ENCODE data around the gene EMC1.
"Not testable (repeated sequence)": the region's sequence is repeated elsewhere in the genome, so short reads cannot be mapped to it uniquely, and the experiment has no call there.

The EMC1 gene

DNA sequence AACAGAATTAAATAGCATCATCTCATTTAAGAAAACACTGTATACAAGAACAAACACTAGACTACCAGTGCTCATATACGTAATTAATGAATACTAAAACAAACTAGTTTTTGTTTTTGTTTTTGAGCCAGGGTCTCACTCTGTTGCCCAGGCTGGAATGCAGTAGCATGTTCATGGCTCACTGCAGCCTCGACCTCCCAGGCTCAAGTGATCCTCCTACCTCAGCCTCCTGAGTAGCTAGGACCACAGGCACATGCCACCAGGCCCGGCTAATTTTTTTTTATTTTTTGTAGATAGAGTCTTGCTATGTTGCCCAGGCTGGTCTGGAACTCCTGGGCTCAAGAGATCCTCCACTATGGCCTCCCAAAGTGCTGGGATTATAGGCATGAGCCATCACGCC is 34.7 kb downstream of the EMC1 start:
- not testable (repeated sequence) for DNase-seq (ENCODE audit: low spot score)

DNA sequence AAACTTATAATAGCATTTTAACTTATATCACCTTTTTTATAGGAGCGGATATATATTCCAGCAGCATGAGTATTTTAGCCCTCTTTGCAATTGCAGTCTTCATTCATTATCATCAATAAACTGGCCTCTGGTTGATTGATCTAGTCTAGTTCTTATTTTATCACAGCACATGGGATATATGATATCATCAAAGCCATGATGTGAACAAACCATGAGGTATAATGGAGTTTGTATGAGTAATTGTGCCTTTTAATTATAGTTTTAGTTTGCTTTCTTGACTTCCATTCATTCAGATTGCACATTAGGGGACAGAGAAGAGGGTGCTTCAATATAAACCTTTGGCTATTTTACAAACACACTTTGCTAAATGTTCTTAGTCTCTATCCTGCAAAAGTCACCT is 37.7 kb downstream of the EMC1 start:
- DNase-seq (ENCODE audit: low spot score), result no peak

DNA sequence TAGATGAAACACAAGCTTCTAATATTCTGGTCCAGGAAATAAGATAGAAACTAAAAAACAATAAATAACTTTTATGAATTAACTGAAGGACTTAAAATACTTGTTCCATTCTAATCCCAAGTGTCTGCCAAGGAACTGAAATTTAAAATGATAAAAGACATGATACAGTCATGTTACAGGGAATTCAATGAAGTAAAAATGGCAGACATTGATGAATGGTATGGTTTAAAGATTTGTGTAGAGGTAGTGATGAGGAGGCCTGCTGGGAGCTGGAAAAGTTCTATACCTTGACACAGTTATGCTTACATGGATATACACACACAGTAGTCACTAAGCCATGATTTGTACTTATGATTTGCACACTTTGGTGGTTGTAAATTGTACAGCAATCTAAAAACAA is 39.2 kb downstream of the EMC1 start:
- DNase-seq (ENCODE audit: low spot score), result no peak

DNA sequence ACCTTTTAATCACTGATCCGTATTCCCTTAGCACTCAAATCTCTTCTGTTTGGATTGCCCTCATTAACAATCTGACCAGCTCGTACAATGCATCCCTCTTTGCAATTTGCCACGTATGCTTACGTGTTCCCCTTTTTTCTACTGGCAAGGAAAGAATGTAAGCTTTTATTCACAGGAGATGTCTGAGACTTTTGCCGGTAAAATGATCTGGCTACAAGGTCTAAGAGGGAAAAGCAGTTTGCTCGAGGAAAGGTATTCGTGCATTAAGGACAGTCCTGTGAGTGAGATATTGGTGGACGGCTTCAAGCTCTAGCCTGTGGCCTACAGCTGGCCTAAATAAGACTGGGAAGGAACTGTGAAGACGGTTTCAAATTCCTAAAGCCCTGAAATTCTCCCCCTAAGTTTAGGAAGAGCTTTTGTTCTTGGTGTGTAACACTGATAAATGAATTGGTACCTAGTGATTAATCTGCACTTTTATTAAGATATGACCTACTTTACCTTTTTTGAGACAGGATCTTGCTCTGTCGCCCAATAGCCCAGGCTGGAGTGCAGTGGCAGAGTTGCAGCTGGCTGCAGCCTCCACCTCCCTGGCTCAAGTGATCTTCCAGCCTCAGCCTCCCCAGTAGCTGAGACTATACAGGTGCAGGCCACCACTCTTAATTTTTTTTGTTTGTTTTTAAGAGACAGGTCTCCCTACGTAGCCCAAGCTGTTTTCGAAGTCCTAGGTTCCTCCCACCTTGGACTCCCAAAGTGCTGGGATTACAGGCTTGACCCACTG is 40.4 kb downstream of the EMC1 start:
- DNase-seq (ENCODE audit: low spot score), result no peak

DNA sequence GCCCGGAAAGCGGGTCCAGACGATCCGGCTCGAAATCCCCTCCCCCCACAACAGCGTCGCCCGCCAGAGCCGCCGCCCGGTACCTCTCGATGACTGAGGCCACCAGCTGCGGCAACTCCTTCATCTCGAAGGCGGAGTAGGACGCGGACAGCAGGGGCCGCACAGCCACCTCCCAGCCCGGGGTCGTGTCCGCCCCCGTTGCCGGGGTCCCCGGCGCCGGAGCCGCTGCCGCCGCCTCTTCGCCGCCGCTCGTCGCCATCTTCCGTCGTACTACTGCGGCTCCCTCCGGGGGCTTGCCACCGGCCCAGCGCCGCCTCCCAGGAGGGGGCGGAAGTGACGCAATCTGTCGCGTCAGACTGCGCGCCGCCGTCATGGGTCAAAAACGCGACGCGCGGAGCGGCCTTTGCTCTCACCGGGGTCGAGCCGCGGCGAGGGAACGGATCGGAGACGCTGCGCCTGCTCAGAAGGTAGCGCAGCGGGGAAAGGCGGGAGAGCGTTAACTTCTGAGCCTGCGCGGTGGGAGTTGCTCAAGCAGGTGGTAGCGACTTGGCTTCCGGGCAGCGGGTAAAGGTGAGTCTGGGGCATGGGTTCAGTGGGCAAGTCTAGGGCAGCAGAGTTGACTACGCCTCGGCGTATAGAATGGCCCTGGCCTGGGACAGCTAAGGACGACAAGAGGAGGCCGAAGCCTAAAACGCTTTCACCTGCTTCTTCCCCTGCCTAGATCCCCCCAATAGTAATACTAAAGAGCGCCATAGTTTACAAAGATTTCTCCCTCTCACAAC is 41.1 kb downstream of the EMC1 start, which contains the start of gene UBR4:
UBR4 (minus strand) TSS at position 277 of the 782 bp plus-strand sequence; CDS start at position 259, 18 bp downstream.
- DNase-seq (ENCODE audit: low spot score), result peak; percentile 96

DNA sequence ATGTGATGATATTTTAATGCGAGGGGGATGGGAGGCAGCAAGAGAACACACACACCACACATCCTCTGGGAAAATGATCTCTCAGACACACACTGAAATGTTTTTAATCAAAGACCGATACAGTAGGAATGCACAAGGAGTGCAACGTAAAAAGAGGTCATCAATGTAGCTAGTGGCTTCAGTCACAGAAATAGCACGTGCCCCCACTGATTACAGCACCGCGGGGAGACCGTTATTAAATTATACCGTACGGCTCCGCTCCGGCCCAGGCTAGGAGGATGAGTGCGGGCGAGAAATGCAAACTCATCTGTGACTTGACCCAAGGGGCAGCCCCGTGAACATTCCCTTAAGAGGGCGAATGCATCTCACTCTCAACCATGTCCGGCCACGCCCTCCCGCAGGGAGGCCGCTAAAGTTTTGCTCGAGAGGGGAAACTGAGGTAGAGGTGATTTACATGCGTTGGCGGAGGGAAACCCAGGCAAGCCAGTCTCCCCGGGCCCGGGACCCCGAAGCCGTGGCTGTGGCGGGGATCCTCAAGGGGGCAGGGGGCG is 41.8 kb downstream of the EMC1 start:
- DNase-seq (ENCODE audit: low spot score), result peak; percentile 19

DNA sequence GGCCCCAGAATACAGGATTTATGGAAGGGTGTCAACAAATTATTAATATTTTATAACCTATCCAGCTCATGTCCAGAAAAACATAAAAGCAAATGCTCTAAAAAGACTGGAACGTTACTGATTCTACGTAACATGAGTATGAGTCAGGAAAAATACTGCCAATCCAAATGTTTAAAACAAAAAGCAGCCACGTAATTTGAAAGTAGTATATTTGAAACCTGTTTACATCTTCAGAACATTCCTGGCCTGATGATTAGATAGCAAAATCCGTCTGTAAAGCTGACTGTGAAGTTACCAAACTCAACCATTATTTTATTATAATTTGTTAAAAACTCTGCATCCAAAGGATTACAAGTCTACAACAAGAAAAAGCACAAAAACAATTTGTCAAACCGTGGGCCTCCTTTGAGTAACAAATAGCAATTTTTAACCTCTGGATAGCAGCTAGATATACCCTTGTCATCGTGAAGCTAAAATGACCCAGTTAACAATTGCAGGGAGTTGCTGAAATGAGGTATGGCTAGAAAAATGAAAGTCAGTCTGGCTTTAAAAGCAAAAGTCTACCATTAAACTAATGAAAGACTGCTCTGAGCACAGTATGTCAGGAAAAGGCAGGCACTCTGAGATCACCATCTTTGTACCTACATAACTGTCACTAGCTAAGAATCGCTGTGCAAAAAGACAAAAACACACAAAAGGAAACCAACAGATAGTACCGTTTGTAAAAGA is 42.5 kb downstream of the EMC1 start:
- DNase-seq (ENCODE audit: low spot score), result no peak

DNA sequence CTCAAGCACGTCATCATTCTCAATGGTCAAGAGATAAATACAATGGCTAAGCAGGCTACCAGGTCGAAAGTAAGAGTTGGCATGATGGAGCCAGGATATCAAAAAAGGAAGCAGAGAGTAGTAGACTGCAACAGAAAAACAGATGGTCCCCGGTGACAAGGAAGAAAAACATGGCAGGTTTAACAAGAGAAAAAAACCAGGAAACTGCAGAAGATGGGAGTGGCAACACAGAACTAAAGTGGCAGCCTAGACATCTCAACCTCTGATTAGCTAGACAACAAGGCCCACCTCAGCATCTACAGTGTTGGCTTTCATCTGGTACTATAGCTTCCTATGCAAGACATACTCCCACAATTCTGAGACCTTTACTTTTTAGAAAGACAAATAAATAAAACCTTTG is 44.4 kb downstream of the EMC1 start:
- no peak for DNase-seq (ENCODE audit: low spot score)

DNA sequence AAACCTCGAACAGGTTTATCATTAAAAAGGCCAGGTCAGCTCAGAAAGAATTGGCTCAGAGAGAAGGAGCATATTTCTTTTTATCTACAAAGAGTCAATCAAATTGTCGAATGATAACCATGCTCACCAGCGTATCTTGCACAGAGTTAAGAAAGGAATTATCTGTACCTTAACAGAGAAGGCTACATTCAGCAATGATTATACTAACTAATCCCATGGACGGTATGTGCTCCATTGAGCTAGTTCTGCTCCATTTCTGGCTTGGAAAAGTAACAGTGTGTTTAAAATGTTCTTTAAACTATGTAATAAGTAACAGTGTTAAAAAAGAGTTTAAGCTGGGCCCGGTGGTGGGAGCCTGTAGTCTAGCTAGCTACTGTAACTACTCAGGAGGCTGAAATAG is 45.5 kb downstream of the EMC1 start:
- no peak for DNase-seq (ENCODE audit: low spot score)

DNA sequence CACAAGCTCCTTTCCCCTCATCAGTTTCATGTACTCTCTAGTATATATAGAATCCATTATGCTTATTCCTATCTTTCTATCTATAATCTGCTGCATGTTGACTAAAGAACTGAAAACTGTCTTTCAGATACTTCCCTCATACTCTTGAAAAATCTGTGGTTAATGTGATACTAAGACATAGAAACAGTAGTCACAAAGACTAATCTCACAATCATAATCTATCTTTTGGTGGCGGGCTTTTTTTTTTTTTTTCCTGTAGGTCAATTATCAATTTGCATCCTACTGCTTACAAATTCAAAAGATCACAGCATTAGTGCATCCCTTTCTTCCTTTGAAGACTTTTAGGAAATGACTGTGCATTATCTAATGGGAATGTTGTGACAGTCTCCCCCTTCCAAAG is 45.9 kb downstream of the EMC1 start:
- DNase-seq (ENCODE audit: low spot score), result no peak

DNA sequence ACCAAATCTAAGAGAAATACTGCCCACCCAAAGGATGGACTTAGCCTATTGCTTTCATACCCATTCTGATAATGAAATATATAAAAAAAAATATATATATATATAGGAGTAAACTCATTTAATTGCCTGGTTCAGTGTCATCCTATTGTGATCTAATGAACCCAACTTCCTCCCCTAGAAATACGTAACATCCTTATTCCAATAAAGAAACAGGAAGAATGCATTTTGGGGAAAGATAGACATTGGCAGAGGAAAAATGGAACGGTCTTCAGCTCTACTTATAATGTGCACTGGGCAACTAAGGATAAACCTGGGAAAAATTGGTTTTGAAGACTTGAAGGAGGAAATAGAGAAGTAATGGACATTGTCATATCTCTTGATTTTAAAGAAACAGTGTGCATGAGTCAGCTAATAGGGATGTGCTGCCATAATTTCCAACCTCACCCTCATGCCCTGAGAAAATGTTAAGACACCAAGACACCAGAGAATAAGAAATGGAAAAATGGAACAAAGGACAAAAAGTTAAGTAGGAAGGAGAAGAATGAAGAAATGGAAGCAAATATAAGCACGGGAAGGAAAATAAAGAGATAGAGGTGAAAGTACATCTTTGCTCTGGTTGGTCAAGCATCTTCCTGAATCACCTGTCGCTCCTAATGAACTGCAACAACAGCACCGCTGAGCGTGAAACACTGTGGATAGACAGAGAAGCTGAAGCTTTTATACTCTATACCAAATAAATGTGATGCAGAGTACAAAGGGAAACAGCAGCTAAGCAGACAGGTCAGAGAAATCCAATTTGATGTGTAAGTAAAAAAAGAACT is 46.7 kb downstream of the EMC1 start:
- no peak for DNase-seq (ENCODE audit: low spot score)

DNA sequence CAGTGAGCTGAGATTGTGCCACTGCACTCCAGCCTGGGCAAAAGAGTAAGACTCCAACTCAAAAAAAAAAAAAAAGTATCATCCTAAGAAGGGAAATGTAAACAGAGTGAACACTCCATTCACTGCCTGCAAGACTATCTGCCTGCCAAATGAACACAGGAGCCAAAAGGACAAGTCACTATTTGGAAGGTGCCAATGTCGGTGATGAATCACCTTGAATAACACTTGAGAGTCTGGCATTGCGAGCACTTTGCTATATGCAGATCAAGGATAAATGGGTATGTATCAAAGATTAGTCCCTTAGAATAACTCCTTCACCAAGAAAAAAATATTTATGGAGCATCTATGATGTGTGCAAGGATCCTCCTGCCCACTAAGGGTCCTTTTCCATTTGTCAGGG is 47.9 kb downstream of the EMC1 start:
- DNase-seq (ENCODE audit: low spot score), result no peak

DNA sequence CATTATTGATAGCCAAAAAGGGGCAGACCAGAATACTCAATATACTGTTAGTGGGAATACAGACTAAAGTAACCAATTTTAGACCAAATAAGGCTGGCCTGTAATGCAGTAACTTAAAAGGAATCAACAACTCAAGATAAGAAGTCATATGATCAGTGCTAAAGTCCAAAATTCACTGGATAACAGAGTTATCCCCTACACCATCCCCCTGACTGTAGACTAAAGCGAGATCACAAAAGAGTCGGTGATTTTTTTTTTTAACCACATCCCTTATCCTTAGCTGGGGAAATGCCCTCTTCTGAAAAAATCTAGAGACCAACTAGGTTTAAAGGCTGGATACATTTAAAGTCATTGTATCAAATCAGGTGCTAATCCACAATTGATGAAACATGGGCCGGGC is 48.9 kb downstream of the EMC1 start:
- DNase-seq (ENCODE audit: low spot score), result no peak

DNA sequence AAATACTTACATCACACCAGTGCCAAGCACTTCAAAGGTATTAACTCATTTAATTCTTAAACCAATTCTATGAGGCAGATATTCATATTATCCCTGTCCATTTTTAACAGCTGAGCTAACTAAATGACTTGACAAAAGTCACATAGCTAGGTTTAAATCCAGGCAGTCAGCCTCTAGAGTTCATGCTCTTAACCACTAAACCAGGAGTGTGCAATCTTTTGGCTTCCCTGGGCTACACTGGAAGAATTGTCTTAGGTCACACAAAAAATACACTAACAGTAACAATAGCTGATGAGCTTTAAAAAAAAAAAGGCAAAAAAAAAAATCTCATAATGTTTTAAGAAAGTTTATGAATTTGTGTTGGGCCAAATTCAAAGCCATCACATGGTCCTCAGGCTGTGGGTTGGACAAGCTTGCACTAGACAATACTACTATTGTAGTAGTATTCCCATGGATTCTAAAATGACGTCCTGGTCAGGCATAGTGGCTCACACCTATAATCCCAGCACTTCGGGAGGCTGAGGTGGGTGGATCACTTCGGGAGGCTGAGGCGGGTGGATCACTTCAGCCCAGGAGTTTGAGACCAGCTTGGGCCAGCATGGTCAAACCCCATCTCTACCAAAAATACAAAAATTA is 51.2 kb downstream of the EMC1 start:
- DNase-seq (ENCODE audit: low spot score), result no peak

DNA sequence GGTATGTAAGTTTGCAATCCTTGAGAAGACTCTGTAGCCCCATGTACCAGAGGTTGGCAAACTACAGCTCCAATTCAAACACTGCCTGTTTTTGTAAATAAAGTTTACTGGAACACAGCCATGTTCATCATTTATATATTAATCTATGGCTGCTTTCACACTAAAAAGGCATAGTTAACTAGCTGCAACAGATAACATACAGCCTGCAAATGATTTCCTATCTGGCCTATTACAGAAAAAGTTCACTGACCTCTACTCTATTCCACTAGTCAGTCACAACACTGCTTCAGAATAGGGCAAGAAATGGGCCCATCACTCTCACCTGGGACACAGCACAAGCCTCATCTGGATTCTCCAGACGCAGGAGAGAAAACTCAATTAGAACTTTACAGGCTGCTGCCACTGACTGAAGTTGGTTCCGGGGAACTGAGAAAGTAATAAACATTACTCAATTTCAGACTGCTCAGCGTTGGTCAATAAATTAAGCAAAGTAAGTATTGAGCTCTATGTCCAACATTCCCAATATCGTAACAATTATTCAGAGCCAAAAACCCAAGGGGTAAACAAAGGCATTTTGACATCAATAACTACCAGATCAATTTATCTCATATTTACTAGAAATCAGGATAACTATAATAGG is 51.9 kb downstream of the EMC1 start:
- DNase-seq (ENCODE audit: low spot score), result no peak

DNA sequence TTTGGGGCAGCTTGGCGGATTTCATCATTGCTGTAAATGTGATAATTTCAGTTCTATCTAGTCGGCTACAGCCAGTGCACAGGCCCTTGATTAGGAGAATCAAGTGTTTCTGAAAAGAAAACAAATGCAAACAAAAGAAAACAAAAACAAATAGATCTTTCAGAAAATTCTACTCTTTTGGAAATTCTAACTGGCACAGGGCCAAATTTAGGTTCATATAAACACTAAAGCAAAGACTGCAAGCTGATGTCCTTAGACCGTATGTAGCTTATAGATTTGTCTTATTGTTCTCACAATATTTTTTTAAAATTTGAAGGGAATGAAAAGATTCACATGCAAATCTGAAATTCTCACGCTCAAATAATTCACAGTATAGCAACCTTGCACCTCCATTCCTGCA is 52.5 kb downstream of the EMC1 start:
- DNase-seq (ENCODE audit: low spot score), result no peak

DNA sequence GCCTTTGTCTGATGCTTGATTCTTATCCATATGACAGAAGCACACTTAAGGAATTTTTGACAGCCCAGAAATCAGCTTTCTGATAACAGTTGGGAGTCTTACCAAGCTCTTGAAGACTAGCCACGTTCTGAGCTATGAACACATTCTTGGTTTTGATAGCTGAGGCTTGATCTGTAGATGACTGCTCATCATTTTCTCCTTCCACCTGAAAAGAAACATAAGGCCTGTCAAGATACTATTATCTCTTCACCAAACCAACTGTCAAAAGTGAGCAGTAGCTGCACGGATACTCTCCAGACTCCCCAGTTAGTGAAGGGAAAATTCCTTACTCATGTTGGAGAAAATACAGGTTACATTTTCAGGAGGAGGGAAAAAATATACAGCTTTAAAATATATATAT is 53.5 kb downstream of the EMC1 start:
- DNase-seq (ENCODE audit: low spot score), result no peak

DNA sequence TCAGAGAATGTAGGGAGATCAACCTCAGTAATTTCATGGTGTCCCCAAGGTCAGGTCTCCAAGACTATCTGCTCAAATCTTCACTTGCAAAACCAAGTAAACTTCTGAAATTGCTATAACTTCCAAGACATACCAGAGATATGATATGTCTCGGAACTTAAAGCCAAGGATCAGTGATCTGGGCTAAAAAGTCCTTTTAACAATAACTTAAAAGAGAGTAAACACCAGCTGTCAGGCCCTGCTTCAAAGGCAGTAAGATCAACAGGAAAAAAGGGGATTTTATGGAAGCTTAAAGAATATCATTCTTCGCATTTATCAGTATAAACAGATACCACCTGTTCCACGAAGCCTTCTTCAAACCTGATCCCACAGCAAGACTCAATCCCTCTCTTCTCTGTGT is 55.0 kb downstream of the EMC1 start:
- no peak for DNase-seq (ENCODE audit: low spot score)

DNA sequence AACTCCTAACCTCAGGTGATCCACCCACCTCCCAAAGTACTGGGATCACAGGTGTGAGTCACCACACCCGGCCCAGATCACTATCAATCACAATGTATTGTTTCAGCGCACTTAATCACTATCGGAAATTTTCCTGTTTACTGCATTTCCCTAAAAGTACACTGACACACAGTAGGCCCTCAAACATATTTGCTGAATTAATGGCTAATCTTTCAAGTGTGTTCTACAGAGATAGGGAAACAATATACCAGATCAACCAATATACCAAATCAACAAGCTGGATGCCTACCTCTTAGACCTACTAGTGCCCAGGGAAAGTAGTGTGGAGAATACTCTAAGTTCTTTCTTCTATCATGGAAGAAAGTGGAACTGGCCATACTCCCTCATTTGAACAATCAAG is 58.3 kb downstream of the EMC1 start:
- no peak for DNase-seq (ENCODE audit: low spot score)

DNA sequence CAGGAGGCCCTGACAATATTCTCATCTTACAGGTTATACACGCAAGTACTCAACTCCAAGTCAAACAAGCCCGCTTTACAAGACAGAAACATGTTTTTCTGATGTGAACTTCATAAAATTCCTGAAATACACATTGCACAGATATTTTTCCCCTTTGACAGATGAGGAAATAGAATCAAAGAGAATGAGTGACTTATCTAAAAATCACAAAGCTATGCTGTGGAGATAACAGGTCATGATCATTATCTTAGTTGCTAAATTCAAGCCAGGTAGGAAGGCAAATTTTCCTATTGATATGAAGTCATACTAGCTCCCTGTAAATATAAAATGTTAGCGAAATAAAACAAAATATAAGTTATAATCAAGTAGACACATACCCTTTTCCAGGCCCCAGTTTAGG is 59.5 kb downstream of the EMC1 start:
- DNase-seq (ENCODE audit: low spot score), result no peak

DNA sequence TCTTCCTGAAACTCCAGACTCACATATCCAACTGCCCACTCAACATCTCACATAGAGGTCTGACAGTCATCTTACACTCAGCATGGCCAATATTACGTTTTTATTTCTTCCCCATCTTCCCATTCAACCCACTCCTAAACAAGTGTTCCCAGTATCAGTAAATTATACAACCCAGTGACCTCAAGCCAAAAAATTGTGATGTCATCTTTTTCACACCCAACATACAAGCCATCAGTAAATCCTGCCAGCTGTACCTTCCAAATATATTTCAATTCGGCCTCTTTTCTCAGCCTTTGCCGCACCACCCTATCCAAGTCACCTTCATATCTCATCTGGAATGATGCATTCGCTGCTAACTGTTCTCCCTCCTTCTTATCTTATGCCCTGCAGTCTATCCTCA is 60.9 kb downstream of the EMC1 start:
- DNase-seq (ENCODE audit: low spot score), result no peak
